ENCODE results near the gene ITPRID1. TPM values are rescaled to one million over a fixed set of nuclear protein-coding genes. Genes with fewer than 3 reads are reported as not detected.
"Not testable (repeated sequence)": the region's sequence is repeated elsewhere in the genome, so short reads cannot be mapped to it uniquely, and the experiment has no call there.

ITPRID1 gene
- total and polyA plus RNA-seq, 9 of the 15 experiments (the other 6 are each of a cell fraction or from before 2014, with no cell fraction given), result not detected

DNA sequence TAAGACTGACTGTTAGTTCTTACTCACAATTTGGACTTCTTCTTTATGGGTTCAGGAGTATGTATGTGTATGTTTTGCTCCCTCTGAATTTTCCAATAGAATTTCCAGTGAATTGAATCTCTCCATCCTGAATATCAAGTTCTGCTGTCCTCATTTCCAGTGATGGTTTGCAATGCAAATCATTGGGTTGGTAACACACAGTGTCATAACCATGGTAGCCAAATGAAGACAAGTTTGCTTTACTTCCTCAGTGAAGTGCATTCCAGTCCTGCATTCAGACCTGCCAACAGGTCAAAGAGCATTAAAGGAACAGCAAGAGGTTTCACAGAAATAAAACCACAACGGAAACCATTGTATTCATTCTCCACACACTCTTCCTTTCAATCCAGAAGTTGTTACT, 15.2 kb downstream of the ITPRID1 start (continued):
- TF ChIP-seq, protein P1, sequence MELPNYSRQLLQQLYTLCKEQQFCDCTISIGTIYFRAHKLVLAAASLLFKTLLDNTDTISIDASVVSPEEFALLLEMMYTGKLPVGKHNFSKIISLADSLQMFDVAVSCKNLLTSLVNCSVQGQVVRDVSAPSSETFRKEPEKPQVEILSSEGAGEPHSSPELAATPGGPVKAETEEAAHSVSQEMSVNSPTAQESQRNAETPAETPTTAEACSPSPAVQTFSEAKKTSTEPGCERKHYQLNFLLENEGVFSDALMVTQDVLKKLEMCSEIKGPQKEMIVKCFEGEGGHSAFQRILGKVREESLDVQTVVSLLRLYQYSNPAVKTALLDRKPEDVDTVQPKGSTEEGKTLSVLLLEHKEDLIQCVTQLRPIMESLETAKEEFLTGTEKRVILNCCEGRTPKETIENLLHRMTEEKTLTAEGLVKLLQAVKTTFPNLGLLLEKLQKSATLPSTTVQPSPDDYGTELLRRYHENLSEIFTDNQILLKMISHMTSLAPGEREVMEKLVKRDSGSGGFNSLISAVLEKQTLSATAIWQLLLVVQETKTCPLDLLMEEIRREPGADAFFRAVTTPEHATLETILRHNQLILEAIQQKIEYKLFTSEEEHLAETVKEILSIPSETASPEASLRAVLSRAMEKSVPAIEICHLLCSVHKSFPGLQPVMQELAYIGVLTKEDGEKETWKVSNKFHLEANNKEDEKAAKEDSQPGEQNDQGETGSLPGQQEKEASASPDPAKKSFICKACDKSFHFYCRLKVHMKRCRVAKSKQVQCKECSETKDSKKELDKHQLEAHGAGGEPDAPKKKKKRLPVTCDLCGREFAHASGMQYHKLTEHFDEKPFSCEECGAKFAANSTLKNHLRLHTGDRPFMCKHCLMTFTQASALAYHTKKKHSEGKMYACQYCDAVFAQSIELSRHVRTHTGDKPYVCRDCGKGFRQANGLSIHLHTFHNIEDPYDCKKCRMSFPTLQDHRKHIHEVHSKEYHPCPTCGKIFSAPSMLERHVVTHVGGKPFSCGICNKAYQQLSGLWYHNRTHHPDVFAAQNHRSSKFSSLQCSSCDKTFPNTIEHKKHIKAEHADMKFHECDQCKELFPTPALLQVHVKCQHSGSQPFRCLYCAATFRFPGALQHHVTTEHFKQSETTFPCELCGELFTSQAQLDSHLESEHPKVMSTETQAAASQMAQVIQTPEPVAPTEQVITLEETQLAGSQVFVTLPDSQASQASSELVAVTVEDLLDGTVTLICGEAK (IDR thresholded peaks at IDR 0.05), result no peak
- TF ChIP-seq, protein P1 (CRISPR knock-in tag; IDR thresholded peaks at IDR 0.05), result no peak
- TF ChIP-seq POLR2AphosphoS5 (IDR thresholded peaks at IDR 0.05; ENCODE audit: control insufficient read depth, insufficient read depth, low read depth, low read length) (no peak), MIER1 (IDR thresholded peaks at IDR 0.05; ENCODE audit: low read depth) (no peak), HMG20B (CRISPR knock-in tag; IDR thresholded peaks at IDR 0.05) (no peak)
- TF ChIP-seq, protein P2, sequence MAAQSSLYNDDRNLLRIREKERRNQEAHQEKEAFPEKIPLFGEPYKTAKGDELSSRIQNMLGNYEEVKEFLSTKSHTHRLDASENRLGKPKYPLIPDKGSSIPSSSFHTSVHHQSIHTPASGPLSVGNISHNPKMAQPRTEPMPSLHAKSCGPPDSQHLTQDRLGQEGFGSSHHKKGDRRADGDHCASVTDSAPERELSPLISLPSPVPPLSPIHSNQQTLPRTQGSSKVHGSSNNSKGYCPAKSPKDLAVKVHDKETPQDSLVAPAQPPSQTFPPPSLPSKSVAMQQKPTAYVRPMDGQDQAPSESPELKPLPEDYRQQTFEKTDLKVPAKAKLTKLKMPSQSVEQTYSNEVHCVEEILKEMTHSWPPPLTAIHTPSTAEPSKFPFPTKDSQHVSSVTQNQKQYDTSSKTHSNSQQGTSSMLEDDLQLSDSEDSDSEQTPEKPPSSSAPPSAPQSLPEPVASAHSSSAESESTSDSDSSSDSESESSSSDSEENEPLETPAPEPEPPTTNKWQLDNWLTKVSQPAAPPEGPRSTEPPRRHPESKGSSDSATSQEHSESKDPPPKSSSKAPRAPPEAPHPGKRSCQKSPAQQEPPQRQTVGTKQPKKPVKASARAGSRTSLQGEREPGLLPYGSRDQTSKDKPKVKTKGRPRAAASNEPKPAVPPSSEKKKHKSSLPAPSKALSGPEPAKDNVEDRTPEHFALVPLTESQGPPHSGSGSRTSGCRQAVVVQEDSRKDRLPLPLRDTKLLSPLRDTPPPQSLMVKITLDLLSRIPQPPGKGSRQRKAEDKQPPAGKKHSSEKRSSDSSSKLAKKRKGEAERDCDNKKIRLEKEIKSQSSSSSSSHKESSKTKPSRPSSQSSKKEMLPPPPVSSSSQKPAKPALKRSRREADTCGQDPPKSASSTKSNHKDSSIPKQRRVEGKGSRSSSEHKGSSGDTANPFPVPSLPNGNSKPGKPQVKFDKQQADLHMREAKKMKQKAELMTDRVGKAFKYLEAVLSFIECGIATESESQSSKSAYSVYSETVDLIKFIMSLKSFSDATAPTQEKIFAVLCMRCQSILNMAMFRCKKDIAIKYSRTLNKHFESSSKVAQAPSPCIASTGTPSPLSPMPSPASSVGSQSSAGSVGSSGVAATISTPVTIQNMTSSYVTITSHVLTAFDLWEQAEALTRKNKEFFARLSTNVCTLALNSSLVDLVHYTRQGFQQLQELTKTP (IDR thresholded peaks at IDR 0.05; ENCODE audit: low read depth in 1 of 2, partially characterized antibody in 2 of 2), result no peak

DNA sequence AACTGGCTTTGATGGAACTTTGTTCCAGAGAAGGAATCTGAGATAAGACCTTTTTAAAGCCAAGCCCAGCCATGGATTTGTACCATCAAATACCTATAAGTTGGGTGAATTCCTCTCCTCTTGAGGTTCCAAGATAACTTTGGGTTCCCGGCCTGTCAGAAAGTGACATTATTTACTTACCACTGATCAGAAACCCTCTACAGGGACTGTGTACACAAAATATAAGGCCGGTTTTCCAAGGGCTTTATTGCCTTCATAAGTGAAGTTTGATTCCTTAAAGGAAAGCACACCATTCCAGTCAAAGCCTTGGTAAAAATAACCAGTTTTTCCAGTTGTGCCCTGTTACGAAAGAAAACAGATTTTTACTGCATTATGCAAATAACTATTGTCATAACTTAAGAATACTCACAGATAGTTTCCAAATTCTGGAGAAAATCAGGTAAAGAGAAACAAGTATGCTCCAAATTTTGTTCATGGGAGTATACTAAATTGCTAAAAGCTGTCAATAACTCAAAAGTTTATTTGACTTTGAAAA, 26.8 kb downstream of the ITPRID1 start:
- H3K27ac ChIP-seq (ENCODE audit: extremely low read depth, low read depth, low read length); H3K9me1 ChIP-seq (ENCODE audit: control insufficient read depth, insufficient read depth, low read length); H2AFZ ChIP-seq (ENCODE audit: low read depth, low read length); H3K4me1 ChIP-seq (replicated peaks in 1 of 2; ENCODE audit: control insufficient read depth in 2 of 2, insufficient read depth in 2 of 2, low read length in 2 of 2); H3K9ac ChIP-seq (ENCODE audit: insufficient read depth in 1 of 2, low read depth in 2 of 2, low read length in 2 of 2); H3K36me3 ChIP-seq (ENCODE audit: control insufficient read depth, insufficient read depth, low read length); H3K9me3 ChIP-seq (replicated peaks; ENCODE audit: control insufficient read depth, insufficient read depth, low read depth, low read length); H3K27me3 ChIP-seq (ENCODE audit: control insufficient read depth in 2 of 2, insufficient read depth in 2 of 2, low read length in 2 of 2); FAIRE-seq; CTCF ChIA-PET (ENCODE audit: low intra/inter-chr PET ratio); H3K4me2 ChIP-seq (ENCODE audit: insufficient read depth, low read length); intact Hi-C loops (cut with micrococcal nuclease); H3K4me3 ChIP-seq; POLR2A ChIA-PET; BruUV-seq (replicated peaks); DNase-seq (ENCODE audit: extremely low read depth in 1 of 4, low spot score in 3 of 4); H4K20me1 ChIP-seq (replicated peaks; ENCODE audit: control insufficient read depth, insufficient read depth, low read length); in situ Hi-C loops (cut with MboI); ATAC-seq; H3K79me2 ChIP-seq (ENCODE audit: control insufficient read depth, insufficient read depth, low read length): not testable (repeated sequence)
- WGBS (ENCODE audit: insufficient coverage, low coverage, missing lambda C conversion rate), result 0% methylated on average over 3 of the region's 3 CpGs
